K562 (cell line): ENCODE data around the gene TSEN34. TPM values are rescaled to one million over a fixed set of nuclear protein-coding genes. Genes with fewer than 3 reads are reported as not detected.

Source experiments
- ATAC-seq: fragments of 200-7000 bp; cut with Tn5 transposase; 3 replicates; pipeline ENCODE4 v1.9.1; 2020; ENCODE audit warnings: moderate library complexity
- BruUV-seq: library from RNA; stranded (reverse); fragments of 400-500 nt; replicated peaks from 2 replicates; lab custom pipeline; 2021; lab: Mats Ljungman, UMichigan
- CTCF ChIA-PET: fragments of 300-600 bp; formaldehyde crosslinking; extraction: SDS; loops from one replicate; lab custom pipeline; 2021; ENCODE audit warnings: low intra/inter-chr PET ratio; lab: Yijun Ruan, JAX
- POLR2A ChIA-PET: fragments of 300-600, 350-650 bp; sonication (Branson Sonifier 250); formaldehyde crosslinking; extraction: SDS; loops from one replicate; lab custom pipeline; 2021; ENCODE audit warnings: antibody characterized with exemption, inconsistent platforms; lab: Yijun Ruan, JAX
- DNase-seq, 4 experiments: peaks; one replicate each; pipeline versions ENCODE4 v3.0.0 to v3.0.0-alpha.2; 2011 to 2018; ENCODE audit warnings: low spot score in 3 of 4, mixed read lengths in 3 of 4; ENCODE audit errors: extremely low read depth in 1 of 4
- FAIRE-seq: peaks from 2 replicates; lab custom pipeline; 2011; peaks lifted over from hg19 to GRCh38; lab: Jason Lieb, UNC
- H2AFZ ChIP-seq: 2 replicates; pipeline ENCODE4 v1.6.0; 2011; ENCODE audit warnings: low read depth, low read length, control low read depth, inconsistent platforms
- H3K27ac ChIP-seq: fragments of 200-600 bp; 3 replicates; pipeline ENCODE4 v1.8.0; 2011; ENCODE audit warnings: low read depth, mild to moderate bottlenecking, control low read depth, inconsistent platforms, low read length, moderate library complexity, mixed read lengths; ENCODE audit errors: extremely low read depth
- H3K27me3 ChIP-seq, 2 experiments: fragments of 300-600 bp in 1 of 2; 2 replicates in 1 of 2; 3 replicates in 1 of 2; pipeline versions ENCODE4 v1.6.0 to v1.8.0; 2011; ENCODE audit warnings: inconsistent platforms in 2 of 2, low read length in 2 of 2, mild to moderate bottlenecking in 1 of 2, mixed read lengths in 1 of 2, moderate library complexity in 1 of 2; ENCODE audit not compliant: control insufficient read depth in 2 of 2, insufficient read depth in 2 of 2
- H3K36me3 ChIP-seq: fragments of 300-600 bp; 3 replicates; pipeline ENCODE4 v1.8.0; 2011; ENCODE audit warnings: mild to moderate bottlenecking, low read length, inconsistent platforms; ENCODE audit not compliant: control insufficient read depth, insufficient read depth
- H3K4me1 ChIP-seq, 2 experiments: fragments of 200-600 bp in 1 of 2; replicated peaks in 1 of 2; 2 replicates in 1 of 2; 3 replicates in 1 of 2; pipeline versions ENCODE4 v1.5.1 to v1.8.0; 2011; ENCODE audit warnings: inconsistent platforms in 2 of 2, low read length in 2 of 2, mild to moderate bottlenecking in 1 of 2, mixed read lengths in 1 of 2, moderate library complexity in 1 of 2; ENCODE audit not compliant: control insufficient read depth in 2 of 2, insufficient read depth in 2 of 2
- H3K4me2 ChIP-seq: 2 replicates; pipeline ENCODE4 v1.6.1; 2011; ENCODE audit warnings: low read length, control low read depth, inconsistent platforms, mixed read lengths; ENCODE audit not compliant: insufficient read depth
- H3K4me3 ChIP-seq: fragments of 200-600 bp; sonication (generic), shearing (Covaris generic); 2 replicates; pipeline ENCODE4 v1.5.1; 2016; ENCODE audit warnings: control low read depth, inconsistent platforms
- H3K79me2 ChIP-seq: fragments of 200-600 bp; 3 replicates; pipeline ENCODE4 v1.8.0; 2011; ENCODE audit warnings: low read length, inconsistent platforms; ENCODE audit not compliant: control insufficient read depth, insufficient read depth
- H3K9ac ChIP-seq, 2 experiments: 2 replicates each; pipeline versions ENCODE4 v1.6.0 to v1.6.1; 2011; ENCODE audit warnings: low read depth in 2 of 2, low read length in 2 of 2, control low read depth in 1 of 2, inconsistent platforms in 1 of 2, mild to moderate bottlenecking in 1 of 2, mixed read lengths in 1 of 2; ENCODE audit not compliant: insufficient read depth in 1 of 2
- H3K9me1 ChIP-seq: one replicate; pipeline ENCODE4 v1.6.0; 2011; ENCODE audit warnings: inconsistent platforms, mild to moderate bottlenecking, low read length, moderate library complexity; ENCODE audit not compliant: control insufficient read depth, insufficient read depth
- H3K9me3 ChIP-seq: replicated peaks from 2 replicates; pipeline ENCODE4 v1.5.1; 2011; ENCODE audit warnings: low read depth, low read length, inconsistent platforms; ENCODE audit not compliant: control insufficient read depth, insufficient read depth
- H4K20me1 ChIP-seq: replicated peaks from 2 replicates; pipeline ENCODE4 v1.6.1; 2011; ENCODE audit warnings: low read length, inconsistent platforms, mixed read lengths; ENCODE audit not compliant: control insufficient read depth, insufficient read depth
- ATF1 ChIP-seq, 2 experiments: fragments of 450-650 bp in 1 of 2; IDR thresholded peaks; 2 replicates each; pipeline ENCODE4 v1.6.1; 2016; ENCODE audit warnings: missing compliant biosample characterization in 1 of 2, missing genetic modification characterization in 1 of 2
- CBFA2T3 ChIP-seq: fragments of 450-650 bp; IDR thresholded peaks from 2 replicates; pipeline ENCODE4 v1.6.1; 2017
- CHD4 ChIP-seq: fragments of 200-600 bp; sonication (generic); IDR thresholded peaks from 3 replicates; pipeline ENCODE4 v1.6.1; 2012; ENCODE audit warnings: low read depth, mild to moderate bottlenecking, mixed read lengths, low read length, inconsistent platforms; ENCODE audit not compliant: insufficient read depth, insufficient replicate concordance, poor library complexity, severe bottlenecking
- CREM ChIP-seq: IDR thresholded peaks from 2 replicates; pipeline ENCODE4 v1.6.1; 2014; ENCODE audit warnings: antibody characterized with exemption, low read depth
- HDAC2 ChIP-seq: fragments of 450-650 bp; IDR thresholded peaks from 2 replicates; pipeline ENCODE4 v1.6.1; 2016; ENCODE audit warnings: mild to moderate bottlenecking
- HNRNPLL ChIP-seq: fragments of 200-400 bp; formaldehyde crosslinking; IDR thresholded peaks from 2 replicates; pipeline ENCODE4 v1.6.1; 2017; ENCODE audit warnings: low read length, low read depth, mild to moderate bottlenecking; ENCODE audit not compliant: poor library complexity, severe bottlenecking
- HNRNPUL1 ChIP-seq: fragments of 200-400 bp; formaldehyde crosslinking; IDR thresholded peaks from 2 replicates; pipeline ENCODE4 v1.6.1; 2017; ENCODE audit warnings: low read length
- MTA1 ChIP-seq: fragments of 450-650 bp; IDR thresholded peaks from 2 replicates; pipeline ENCODE4 v1.6.1; 2017; ENCODE audit warnings: borderline replicate concordance
- NFIX ChIP-seq: fragments of 250-450 bp; sonication (Bioruptor Pico); IDR thresholded peaks from 2 replicates; pipeline ENCODE4 v1.4.0; 2020; ENCODE audit warnings: low read depth, mild to moderate bottlenecking, moderate library complexity
- NRF1 ChIP-seq, 2 experiments: fragments of 450-650 bp; IDR thresholded peaks in 1 of 2; conservative IDR thresholded peaks in 1 of 2; 2 replicates each; pipeline ENCODE4 v1.6.1; 2014; ENCODE audit warnings: mild to moderate bottlenecking in 2 of 2
- TBP ChIP-seq: optimal IDR thresholded peaks from 2 replicates; pipeline ENCODE3; 2011; ENCODE audit warnings: low read depth, low read length, improper control_type of control experiment
- ZNF124 ChIP-seq: sonication (generic); formaldehyde crosslinking; IDR thresholded peaks from 2 replicates; pipeline ENCODE4 v1.8.1; 2022; ENCODE audit warnings: missing genetic modification reagents
- WGBS: fragments of 100-300 bp; shearing (Covaris generic); methylation state at CpG from one replicate; pipeline ENCODE4 v1.1.6; 2016; ENCODE audit warnings: low coverage, mixed read lengths; ENCODE audit not compliant: insufficient coverage; ENCODE audit errors: missing lambda C conversion rate; 5-methylcytosine and 5-hydroxymethylcytosine counted together
- in situ Hi-C: fragments of 300-500 bp; cut with MboI; formaldehyde crosslinking; loops from 4 replicates; pipeline ENCODE4 v1.15.0; 2018; ENCODE audit warnings: inconsistent platforms, mixed read lengths
- intact Hi-C: fragments of 100-400 bp; cut with micrococcal nuclease; formaldehyde crosslinking; loops from 2 replicates; pipeline ENCODE4 v1.14.2; 2022
- polyA plus RNA-seq, 8 experiments: library from polyadenylated mRNA; depleted of rRNA in 4 of 8; stranded (reverse) in 5 of 8; unstranded in 3 of 8; fragments of >200 nt; fragmentation: Nextera tagmentation in 2 of 8; fragmentation: Illumina TruSeq in 1 of 8; extraction: Ambion mirVana in 2 of 8; extraction: Trizol in 1 of 8; gene quantifications; 2 replicates each; pipeline versions ENCODE4 v1.2.1 to v1.2.3, GENCODE V29; 2011 to 2014; ENCODE audit warnings: inconsistent platforms in 1 of 8, missing spikeins in 1 of 8
- total RNA-seq, 7 experiments: library from RNA; depleted of rRNA in 6 of 7; stranded (reverse); fragments of >200 nt in 6 of 7; fragmentation: Illumina TruSeq in 2 of 7; extraction: Trizol in 2 of 7; gene quantifications; 2 replicates each; pipeline versions ENCODE4 v1.2.1 to v1.2.3, GENCODE V29; 2011 to 2021; ENCODE audit warnings: low replicate concordance in 1 of 7
- TF ChIP-seq, protein P1 (sequence below): sonication (generic); formaldehyde crosslinking; IDR thresholded peaks from 2 replicates; pipeline ENCODE4 v1.8.0; 2022; ENCODE audit warnings: missing genetic modification reagents, mild to moderate bottlenecking, moderate library complexity, borderline replicate concordance
- TF ChIP-seq, protein P2 (sequence below): sonication (generic); formaldehyde crosslinking; IDR thresholded peaks from 2 replicates; pipeline ENCODE4 v1.4.0; 2020; ENCODE audit warnings: mild to moderate bottlenecking, missing genetic modification reagents
- TF ChIP-seq, protein P3 (sequence below): sonication (generic); formaldehyde crosslinking; IDR thresholded peaks from 2 replicates; pipeline ENCODE4 v1.8.0; 2022; ENCODE audit warnings: mild to moderate bottlenecking, low read depth, missing genetic modification reagents

Gene TSEN34
- total and polyA plus RNA-seq, 9 of the 15 experiments (the other 6 are each of a cell fraction or from before 2014, with no cell fraction given) = 3.1 to 57.6 (median 29.5) TPM

DNA sequence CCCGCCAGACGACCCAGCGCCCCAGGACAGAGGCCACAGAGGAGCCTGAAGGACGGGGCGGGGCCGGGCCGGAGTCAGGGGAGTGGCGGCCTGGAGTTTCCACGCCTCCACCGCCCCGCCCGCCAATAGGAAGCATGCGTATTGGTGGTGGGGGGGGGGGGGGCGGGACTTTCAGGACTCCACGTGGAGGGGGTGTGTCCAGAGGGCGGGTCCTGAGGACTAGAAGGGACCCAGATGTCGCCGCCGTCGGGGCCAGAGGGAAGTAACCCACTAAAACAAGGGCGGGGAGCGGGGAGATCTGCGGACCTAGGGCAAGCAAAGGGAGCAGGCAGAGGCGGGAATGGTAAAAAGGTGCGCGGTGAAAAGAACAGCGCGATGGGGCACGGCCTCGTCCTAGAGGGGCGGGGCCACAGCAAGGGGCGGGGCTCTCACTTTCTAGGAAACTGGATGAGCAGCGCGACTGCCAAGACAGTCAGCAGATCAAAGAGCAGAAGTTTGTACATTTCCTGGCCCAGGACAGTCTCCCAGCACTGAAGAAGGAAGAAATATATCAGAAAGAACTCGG, 28.8 kb upstream of the TSEN34 start:
- in situ Hi-C loops (loop anchor here (5.0 kb wide), 1 partner anchor 65 kb away; no protein-coding TSS in a partner anchor), intact Hi-C loops (no loop called here)
- Histone ChIP-seq H3K4me2 (peak overlapping the region; percentile 74), H3K9me1 (no peaks in the 10 kb centered on the region), H3K79me2 (peaks cover 18% of the 10 kb centered on the region; the same call in 2 of the 3 replicates), H3K4me1 (peaks cover 21 to 49% of the 10 kb centered on the region in 2 experiments), H4K20me1 (0 out of 2 replicates have a peak, but pooled peaks cover 10% of the 10 kb centered on the region), H3K9ac (peak overlapping the region in 1 of 2 experiments; percentile 84; a peak in 2 of 4 replicates), H3K36me3 (peaks cover 11% of the 10 kb centered on the region; the same call in 1 of the 3 replicates), H3K4me3 (peak overlapping the region; percentile 43), H3K27ac (0 out of 3 replicates have a peak overlapping the region, but pooled peaks have one; percentile 42), H3K27me3 (no peaks in the 10 kb centered on the region), H2AFZ (peak overlapping the region; percentile 68), H3K9me3 (no peaks in the 10 kb centered on the region)
- FAIRE-seq (peak; percentile 69), DNase-seq (peak; percentile 87 to 94 (median 90)), ATAC-seq (peak; percentile 63)
- ChIA-PET POLR2A (no interaction called here), CTCF (no interaction called here)
- BruUV-seq = no TSS peak
- WGBS = 0% methylated on average over 20 of the region's 35 CpGs
- TF ChIP-seq, protein P1, sequence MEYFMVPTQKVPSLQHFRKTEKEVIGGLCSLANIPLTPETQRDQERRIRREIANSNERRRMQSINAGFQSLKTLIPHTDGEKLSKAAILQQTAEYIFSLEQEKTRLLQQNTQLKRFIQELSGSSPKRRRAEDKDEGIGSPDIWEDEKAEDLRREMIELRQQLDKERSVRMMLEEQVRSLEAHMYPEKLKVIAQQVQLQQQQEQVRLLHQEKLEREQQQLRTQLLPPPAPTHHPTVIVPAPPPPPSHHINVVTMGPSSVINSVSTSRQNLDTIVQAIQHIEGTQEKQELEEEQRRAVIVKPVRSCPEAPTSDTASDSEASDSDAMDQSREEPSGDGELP (CRISPR knock-in tag) = peak; percentile 57; the same call in 1 of the 2 replicates
- TF ChIP-seq NRF1 (conservative IDR thresholded peaks at IDR 0.05 in 1 of 2, IDR thresholded peaks at IDR 0.05 in 1 of 2) (peak; percentile 51 to 56; a peak in 3 of 4 replicates), HNRNPUL1 (no peak), NFIX (CRISPR knock-in tag) (no peak), HNRNPLL (peak; percentile 47), CREM (no peak), MTA1 (no peak), CBFA2T3 (no peak), ATF1 (CRISPR knock-in tag; IDR thresholded peaks at IDR 0.05) (no peak), ATF1 (tag; IDR thresholded peaks at IDR 0.05) (peak; percentile 24; the same call in 1 of the 2 replicates), CHD4 (no peak), HDAC2 (0 out of 2 replicates have a peak, but pooled peaks have one; percentile 65), TBP (no peak), ZNF124 (no peak)
- TF ChIP-seq, protein P2, sequence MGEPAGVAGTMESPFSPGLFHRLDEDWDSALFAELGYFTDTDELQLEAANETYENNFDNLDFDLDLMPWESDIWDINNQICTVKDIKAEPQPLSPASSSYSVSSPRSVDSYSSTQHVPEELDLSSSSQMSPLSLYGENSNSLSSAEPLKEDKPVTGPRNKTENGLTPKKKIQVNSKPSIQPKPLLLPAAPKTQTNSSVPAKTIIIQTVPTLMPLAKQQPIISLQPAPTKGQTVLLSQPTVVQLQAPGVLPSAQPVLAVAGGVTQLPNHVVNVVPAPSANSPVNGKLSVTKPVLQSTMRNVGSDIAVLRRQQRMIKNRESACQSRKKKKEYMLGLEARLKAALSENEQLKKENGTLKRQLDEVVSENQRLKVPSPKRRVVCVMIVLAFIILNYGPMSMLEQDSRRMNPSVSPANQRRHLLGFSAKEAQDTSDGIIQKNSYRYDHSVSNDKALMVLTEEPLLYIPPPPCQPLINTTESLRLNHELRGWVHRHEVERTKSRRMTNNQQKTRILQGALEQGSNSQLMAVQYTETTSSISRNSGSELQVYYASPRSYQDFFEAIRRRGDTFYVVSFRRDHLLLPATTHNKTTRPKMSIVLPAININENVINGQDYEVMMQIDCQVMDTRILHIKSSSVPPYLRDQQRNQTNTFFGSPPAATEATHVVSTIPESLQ (CRISPR knock-in tag) = no peak
- TF ChIP-seq, protein P3, sequence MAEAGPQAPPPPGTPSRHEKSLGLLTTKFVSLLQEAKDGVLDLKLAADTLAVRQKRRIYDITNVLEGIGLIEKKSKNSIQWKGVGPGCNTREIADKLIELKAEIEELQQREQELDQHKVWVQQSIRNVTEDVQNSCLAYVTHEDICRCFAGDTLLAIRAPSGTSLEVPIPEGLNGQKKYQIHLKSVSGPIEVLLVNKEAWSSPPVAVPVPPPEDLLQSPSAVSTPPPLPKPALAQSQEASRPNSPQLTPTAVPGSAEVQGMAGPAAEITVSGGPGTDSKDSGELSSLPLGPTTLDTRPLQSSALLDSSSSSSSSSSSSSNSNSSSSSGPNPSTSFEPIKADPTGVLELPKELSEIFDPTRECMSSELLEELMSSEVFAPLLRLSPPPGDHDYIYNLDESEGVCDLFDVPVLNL (CRISPR knock-in tag) = no peak
